Liver (tissue), 9 donors: ENCODE data around the gene ADAR. TPM values are rescaled to one million over a fixed set of nuclear protein-coding genes. Genes with fewer than 3 reads are reported as not detected.

Experiments
- DNase-seq: peaks from one replicate; pipeline ENCODE4 v3.0.0-alpha.2; 2017; ENCODE audit warnings: low spot score
- H3K27ac ChIP-seq, 2 donors: one replicate each; pipeline ENCODE4 v1.7.0; 2013; ENCODE audit warnings: inconsistent platforms in 2 of 2, low read length in 2 of 2, control low read depth in 1 of 2, low read depth in 1 of 2, mild to moderate bottlenecking in 1 of 2
- H3K27me3 ChIP-seq, 4 donors: one replicate each; pipeline versions ENCODE4 v1.6.1 to v1.7.0; 2013; ENCODE audit warnings: low read length in 3 of 4, inconsistent platforms in 1 of 4, mild to moderate bottlenecking in 1 of 4, moderate library complexity in 1 of 4; ENCODE audit not compliant: control insufficient read depth in 4 of 4, insufficient read depth in 4 of 4
- H3K36me3 ChIP-seq, 4 donors: one replicate each; pipeline versions ENCODE4 v1.6.1 to v1.7.0; 2013; ENCODE audit warnings: low read length in 3 of 4, mild to moderate bottlenecking in 3 of 4, low read depth in 1 of 4, moderate library complexity in 1 of 4; ENCODE audit not compliant: control insufficient read depth in 4 of 4, insufficient read depth in 3 of 4
- H3K4me1 ChIP-seq, 4 donors: one replicate each; pipeline versions ENCODE4 v1.6.1 to v1.7.0; 2013; ENCODE audit warnings: low read length in 3 of 4, mild to moderate bottlenecking in 3 of 4, moderate library complexity in 1 of 4; ENCODE audit not compliant: control insufficient read depth in 4 of 4, insufficient read depth in 4 of 4
- H3K4me3 ChIP-seq, 3 donors: one replicate each; pipeline versions ENCODE4 v1.6.1 to v1.7.0; 2013; ENCODE audit warnings: low read length in 3 of 3, control low read depth in 1 of 3, low read depth in 1 of 3, mild to moderate bottlenecking in 1 of 3
- H3K9ac ChIP-seq, 2 donors: one replicate each; pipeline ENCODE4 v1.7.0; 2013; ENCODE audit warnings: low read length in 2 of 2, mild to moderate bottlenecking in 2 of 2, moderate library complexity in 2 of 2, control low read depth in 1 of 2, low read depth in 1 of 2
- H3K9me3 ChIP-seq, 4 donors: one replicate each; pipeline versions ENCODE4 v1.6.1 to v1.7.0; 2013; ENCODE audit warnings: low read length in 3 of 4; ENCODE audit not compliant: control insufficient read depth in 4 of 4
- ATF3 ChIP-seq: IDR thresholded peaks from 2 replicates; pipeline ENCODE4 v1.6.1; 2016; ENCODE audit warnings: antibody characterized with exemption
- CTCF ChIP-seq: fragments of 150-350 bp; IDR thresholded peaks from 2 replicates; pipeline ENCODE4 v1.5.1; 2017; ENCODE audit warnings: improper control_type of control experiment, low read depth, low read length; ENCODE audit not compliant: missing input control
- EGR1 ChIP-seq, 2 donors: IDR thresholded peaks; 2 replicates each; pipeline ENCODE4 v1.6.1; 2016 to 2018; ENCODE audit warnings: antibody characterized with exemption in 2 of 2, low read depth in 2 of 2
- FOXA1 ChIP-seq: IDR thresholded peaks from 2 replicates; pipeline ENCODE4 v1.6.1; 2016; ENCODE audit warnings: antibody characterized with exemption
- FOXA2 ChIP-seq: IDR thresholded peaks from 2 replicates; pipeline ENCODE4 v1.6.1; 2016; ENCODE audit warnings: antibody characterized with exemption
- GABPA ChIP-seq, 2 donors: IDR thresholded peaks in 1 of 2; conservative IDR thresholded peaks in 1 of 2; 2 replicates each; pipeline ENCODE4 v1.6.1; 2016; ENCODE audit warnings: antibody characterized with exemption in 2 of 2, mild to moderate bottlenecking in 1 of 2, moderate library complexity in 1 of 2
- HNF4A ChIP-seq, 2 donors: conservative IDR thresholded peaks; 2 replicates each; pipeline ENCODE4 v1.6.1; 2016; ENCODE audit warnings: antibody characterized with exemption in 2 of 2, mild to moderate bottlenecking in 2 of 2
- HNF4G ChIP-seq: IDR thresholded peaks from 2 replicates; pipeline ENCODE4 v1.6.1; 2016; ENCODE audit warnings: antibody characterized with exemption
- JUND ChIP-seq, 2 donors: IDR thresholded peaks; 2 replicates each; pipeline ENCODE4 v1.6.1; 2016; ENCODE audit warnings: antibody characterized with exemption in 2 of 2
- MAX ChIP-seq: IDR thresholded peaks from 2 replicates; pipeline ENCODE4 v1.6.1; 2016; ENCODE audit warnings: antibody characterized with exemption
- NR2F2 ChIP-seq: IDR thresholded peaks from 2 replicates; pipeline ENCODE4 v1.6.1; 2016; ENCODE audit warnings: antibody characterized with exemption
- RAD21 ChIP-seq, 2 donors: IDR thresholded peaks; 2 replicates each; pipeline ENCODE4 v1.6.1; 2016; ENCODE audit warnings: antibody characterized with exemption in 2 of 2, mild to moderate bottlenecking in 2 of 2
- REST ChIP-seq: IDR thresholded peaks from 2 replicates; pipeline ENCODE4 v1.6.1; 2016; ENCODE audit warnings: antibody characterized with exemption, mild to moderate bottlenecking
- RXRA ChIP-seq, 2 donors: IDR thresholded peaks; 2 replicates each; pipeline ENCODE4 v1.6.1; 2017 to 2018; ENCODE audit warnings: antibody characterized with exemption in 2 of 2, mild to moderate bottlenecking in 1 of 2
- SP1 ChIP-seq: IDR thresholded peaks from 2 replicates; pipeline ENCODE4 v1.6.1; 2018; ENCODE audit warnings: antibody characterized with exemption, mild to moderate bottlenecking
- TAF1 ChIP-seq: conservative IDR thresholded peaks from 2 replicates; pipeline ENCODE4 v1.6.1; 2016; ENCODE audit warnings: antibody characterized with exemption, mild to moderate bottlenecking
- YY1 ChIP-seq: IDR thresholded peaks from 2 replicates; pipeline ENCODE4 v1.6.1; 2016; ENCODE audit warnings: antibody characterized with exemption, mild to moderate bottlenecking
- ZBTB33 ChIP-seq: IDR thresholded peaks from 2 replicates; pipeline ENCODE4 v1.6.1; 2016; ENCODE audit warnings: antibody characterized with exemption
- WGBS: extraction: QIAGEN DNeasy Blood & Tissue Kit; methylation state at CpG from one replicate; pipeline ENCODE4 v1.1.7; 2013; 5-methylcytosine and 5-hydroxymethylcytosine counted together
- polyA plus RNA-seq, 2 donors: library from polyadenylated mRNA; stranded (reverse) in 1 of 2; unstranded in 1 of 2; fragments of 200-250 nt in 1 of 2; fragments of >200 nt in 1 of 2; fragmentation: Nextera tagmentation in 1 of 2; extraction: Ambion mirVana in 1 of 2; gene quantifications; one replicate each; pipeline versions ENCODE4 v1.2.1 to v1.2.3, GENCODE V29; 2013 to 2015
- total RNA-seq, 2 donors: library from RNA; depleted of rRNA; stranded (reverse); fragments of >200 nt; gene quantifications; one replicate each; pipeline ENCODE4 v1.2.3, GENCODE V29; 2014
- donor health status: healthy.
- donor health status: healthy.
- donor health status: healthy.
- donor health status: healthy.
- donor health status: healthy.

Gene ADAR
- total and polyA plus RNA-seq, 4 donors: 39.3 to 76.1 (median 51.1) TPM

- no peak for TF ChIP-seq ZBTB33
These were observed 57.9 kb downstream of the ADAR start (continued) for GRCh38 chr1:154550070-154550469.

GRCh38 chr1:154549202-154549770 is 58.7 kb downstream of the ADAR start:
- Histone ChIP-seq H3K36me3 (peaks cover 18 to 53% (median 42%) of the 10 kb centered on the region in 4 donors), H3K9me3 (no peaks in the 10 kb centered on the region), H3K27me3 (no peaks in the 10 kb centered on the region), H3K9ac (no peak overlapping the region), H3K4me1 (peaks cover 12 to 45% (median 37%) of the 10 kb centered on the region in 4 donors), H3K4me3 (no peak overlapping the region), H3K27ac (no peak overlapping the region)
- WGBS: 71% methylated on average over 3 of the region's 3 CpGs
- TF ChIP-seq TAF1 (no peak), GABPA (IDR thresholded peaks at IDR 0.05 in 1 of 2, conservative IDR thresholded peaks at IDR 0.05 in 1 of 2) (no peak), SP1 (no peak), NR2F2 (no peak), CTCF (no peak), YY1 (no peak), MAX (no peak), RXRA (IDR thresholded peaks at IDR 0.05) (no peak), JUND (IDR thresholded peaks at IDR 0.05) (no peak), ATF3 (no peak), FOXA1 (no peak), RAD21 (IDR thresholded peaks at IDR 0.05) (no peak), HNF4A (conservative IDR thresholded peaks at IDR 0.05) (no peak), ZBTB33 (no peak), EGR1 (IDR thresholded peaks at IDR 0.05; ENCODE audit: low read depth in 2 of 2) (no peak), HNF4G (no peak), REST (no peak), FOXA2 (no peak)
- no peak for DNase-seq
